ENCODE data around the gene INSL6. TPM values are rescaled to one million over a fixed set of nuclear protein-coding genes. Genes with fewer than 3 reads are reported as not detected.

The INSL6 gene, protein sequence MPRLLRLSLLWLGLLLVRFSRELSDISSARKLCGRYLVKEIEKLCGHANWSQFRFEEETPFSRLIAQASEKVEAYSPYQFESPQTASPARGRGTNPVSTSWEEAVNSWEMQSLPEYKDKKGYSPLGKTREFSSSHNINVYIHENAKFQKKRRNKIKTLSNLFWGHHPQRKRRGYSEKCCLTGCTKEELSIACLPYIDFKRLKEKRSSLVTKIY
- total RNA-seq = not detected in 2 replicates

DNA sequence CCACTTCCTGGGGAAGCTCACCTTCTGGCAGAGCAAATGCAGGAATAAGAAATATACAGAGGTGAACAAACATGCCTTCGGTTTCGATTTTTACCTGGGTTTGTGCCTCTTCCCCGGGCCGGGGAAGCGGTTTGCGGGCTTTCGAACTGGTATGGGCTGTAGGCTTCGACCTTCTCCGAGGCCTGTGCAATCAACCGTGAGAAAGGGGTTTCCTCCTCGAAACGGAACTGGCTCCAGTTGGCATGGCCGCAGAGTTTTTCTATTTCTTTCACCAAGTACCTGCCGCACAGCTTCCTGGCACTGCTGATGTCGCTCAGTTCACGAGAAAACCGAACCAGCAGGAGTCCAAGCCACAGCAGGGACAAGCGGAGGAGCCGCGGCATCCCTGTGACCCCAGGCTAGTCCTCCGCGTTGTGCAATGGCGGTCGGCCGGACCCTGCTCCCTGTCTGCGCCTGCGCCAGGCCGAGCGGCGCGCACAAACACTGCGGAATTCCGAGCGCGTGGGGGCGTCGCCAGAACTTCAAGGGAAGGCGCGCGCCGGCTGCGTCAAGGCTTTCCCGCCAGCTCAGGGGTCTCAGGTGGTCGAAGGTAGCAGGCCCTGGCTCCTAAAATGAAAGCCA lies at the start of gene INSL6:
INSL6 (minus strand) TSS at position 420 of the 621 bp plus-strand sequence; CDS start at position 383, 37 bp downstream.

DNA sequence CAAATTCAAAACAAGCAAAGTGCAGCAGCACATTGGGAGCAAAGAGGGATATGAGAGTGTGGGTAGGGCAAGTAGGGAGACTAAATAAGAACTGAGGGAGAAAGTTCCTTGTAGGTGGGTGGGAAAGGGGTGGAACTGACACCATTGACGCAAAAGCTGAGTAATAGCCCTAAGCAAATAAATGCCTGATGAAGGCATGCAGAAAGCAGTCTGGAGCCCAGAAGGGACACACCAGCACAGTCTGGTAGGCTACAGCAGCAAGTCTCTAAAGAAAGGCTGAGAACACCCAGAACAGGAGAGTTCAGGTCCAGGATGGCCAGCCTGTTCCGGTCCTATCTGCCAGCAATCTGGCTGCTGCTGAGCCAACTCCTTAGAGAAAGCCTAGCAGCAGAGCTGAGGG lies 45.8 kb upstream of the INSL6 start, which contains the start of gene INSL4:
INSL4 (plus strand) TSS at position 208 of the 400 bp plus-strand sequence; CDS start at position 313, 105 bp downstream.

Small RNAs within 50 kb of the gene (small RNA-seq; reads per million reads assigned to genes)
- not detected for gene AL133547.1

Other genes with a start within 250 kb of the INSL6 start
- gene JAK2, start 200.4 kb downstream of the INSL6 start, total RNA-seq = 14.7 and 18.6 TPM in 2 replicates
- gene INSL4, start 45.8 kb upstream of the INSL6 start, total RNA-seq = not detected in 2 replicates
- gene RLN2, start 119.1 kb upstream of the INSL6 start, total RNA-seq = 0.22 TPM in 1 of 2 replicates, not detected in the other
- not detected in 2 replicates for gene RLN1, start 154.2 kb upstream of the INSL6 start, total RNA-seq

All from thoracic aorta endothelial cell (primary cell).